Measurements from ENCODE around the gene PDPR. TPM values are rescaled to one million over a fixed set of nuclear protein-coding genes. Genes with fewer than 3 reads are reported as not detected.

The PDPR gene
- polyA plus RNA-seq, 1 of the 3 experiments (the other 2 are of a cell fraction): 17.1 TPM

DNA sequence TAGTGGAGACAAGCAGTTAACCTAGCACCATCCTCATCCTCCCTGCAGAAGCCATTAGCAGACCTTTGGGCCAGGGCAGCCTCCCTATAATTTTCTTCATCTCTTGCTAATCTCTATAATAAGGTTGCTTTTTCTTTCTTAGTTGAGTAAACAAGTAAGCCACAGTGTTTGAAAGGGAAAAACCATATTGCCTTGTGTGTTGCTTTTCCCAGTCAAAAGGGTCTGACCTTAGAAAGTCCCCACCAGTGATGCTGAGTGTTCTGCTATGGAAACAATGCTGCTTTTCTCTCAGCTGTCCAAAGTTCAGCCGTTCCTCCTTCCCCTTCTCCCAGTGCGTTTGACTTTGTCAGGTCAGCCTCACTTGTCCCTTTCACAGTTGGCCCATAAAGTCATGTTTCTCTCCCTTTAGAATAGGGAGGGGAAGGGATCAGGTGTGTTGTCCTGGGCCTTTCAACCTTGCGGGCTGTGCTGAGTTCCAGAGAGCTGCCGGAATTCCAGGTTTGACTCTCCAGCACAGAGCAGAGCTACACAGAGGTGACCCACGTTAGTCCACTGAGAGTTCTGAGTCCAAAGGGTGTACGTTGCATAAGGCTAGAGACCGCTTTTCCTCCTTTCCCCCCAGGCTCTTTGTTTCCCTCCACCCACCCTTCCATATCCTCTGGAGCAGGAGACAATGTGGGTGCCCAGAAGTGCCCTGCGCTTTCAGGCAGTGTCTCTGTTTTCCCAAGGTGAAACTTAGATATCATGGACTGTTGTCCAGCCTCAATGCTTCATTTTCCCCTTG is 43.5 kb downstream of the PDPR start:
- Histone ChIP-seq H3K27me3 (ENCODE audit: insufficient read depth) (no peaks in the 10 kb centered on the region), H3K36me3 (replicated peaks in 1 of 2; ENCODE audit: control insufficient read depth in 1 of 2, insufficient read depth in 2 of 2, low read length in 1 of 2) (peaks cover 43 to 66% of the 10 kb centered on the region in 2 experiments), H3K4me2 (no peak overlapping the region), H2AFZ (ENCODE audit: low read depth) (no peak overlapping the region), H3K79me2 (ENCODE audit: insufficient read depth) (no peaks in the 10 kb centered on the region), H3K4me1 (ENCODE audit: control insufficient read depth in 1 of 2, insufficient read depth in 2 of 2, low read depth in 1 of 2, low read length in 1 of 2) (0 out of 4 replicates have a peak, but pooled peaks cover 0 to 4% of the 10 kb centered on the region in 2 experiments), H3F3A (replicated peaks; ENCODE audit: insufficient read depth) (peaks cover 8% of the 10 kb centered on the region), H3K4me3 (ENCODE audit: low read depth in 2 of 2, low read length in 1 of 2) (no peak overlapping the region), H3K27ac (ENCODE audit: low read depth in 2 of 2, low read length in 1 of 2) (no peak overlapping the region), H4K20me1 (ENCODE audit: insufficient read depth) (no peaks in the 10 kb centered on the region), H3K9me3 (no peaks in the 10 kb centered on the region), H3K9ac (no peak overlapping the region), H3K9me2 (no peaks in the 10 kb centered on the region)
- peak; percentile 15 for DNase-seq
- CTCF ChIA-PET: interaction anchor here (0.5 to 3.3 kb wide), 2 partner anchors 7 to 123 kb away, joined by 3 to 15 read pairs; no protein-coding TSS in a partner anchor
- TF ChIP-seq GATA2 (CRISPR knock-in tag; IDR thresholded peaks at IDR 0.05) (no peak), TEAD4 (IDR thresholded peaks at IDR 0.05; ENCODE audit: borderline replicate concordance, insufficient read depth) (no peak), SIN3A (IDR thresholded peaks at IDR 0.05; ENCODE audit: borderline replicate concordance, low read depth, low read length) (no peak)
- TF ChIP-seq, protein P1, sequence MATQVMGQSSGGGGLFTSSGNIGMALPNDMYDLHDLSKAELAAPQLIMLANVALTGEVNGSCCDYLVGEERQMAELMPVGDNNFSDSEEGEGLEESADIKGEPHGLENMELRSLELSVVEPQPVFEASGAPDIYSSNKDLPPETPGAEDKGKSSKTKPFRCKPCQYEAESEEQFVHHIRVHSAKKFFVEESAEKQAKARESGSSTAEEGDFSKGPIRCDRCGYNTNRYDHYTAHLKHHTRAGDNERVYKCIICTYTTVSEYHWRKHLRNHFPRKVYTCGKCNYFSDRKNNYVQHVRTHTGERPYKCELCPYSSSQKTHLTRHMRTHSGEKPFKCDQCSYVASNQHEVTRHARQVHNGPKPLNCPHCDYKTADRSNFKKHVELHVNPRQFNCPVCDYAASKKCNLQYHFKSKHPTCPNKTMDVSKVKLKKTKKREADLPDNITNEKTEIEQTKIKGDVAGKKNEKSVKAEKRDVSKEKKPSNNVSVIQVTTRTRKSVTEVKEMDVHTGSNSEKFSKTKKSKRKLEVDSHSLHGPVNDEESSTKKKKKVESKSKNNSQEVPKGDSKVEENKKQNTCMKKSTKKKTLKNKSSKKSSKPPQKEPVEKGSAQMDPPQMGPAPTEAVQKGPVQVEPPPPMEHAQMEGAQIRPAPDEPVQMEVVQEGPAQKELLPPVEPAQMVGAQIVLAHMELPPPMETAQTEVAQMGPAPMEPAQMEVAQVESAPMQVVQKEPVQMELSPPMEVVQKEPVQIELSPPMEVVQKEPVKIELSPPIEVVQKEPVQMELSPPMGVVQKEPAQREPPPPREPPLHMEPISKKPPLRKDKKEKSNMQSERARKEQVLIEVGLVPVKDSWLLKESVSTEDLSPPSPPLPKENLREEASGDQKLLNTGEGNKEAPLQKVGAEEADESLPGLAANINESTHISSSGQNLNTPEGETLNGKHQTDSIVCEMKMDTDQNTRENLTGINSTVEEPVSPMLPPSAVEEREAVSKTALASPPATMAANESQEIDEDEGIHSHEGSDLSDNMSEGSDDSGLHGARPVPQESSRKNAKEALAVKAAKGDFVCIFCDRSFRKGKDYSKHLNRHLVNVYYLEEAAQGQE (IDR thresholded peaks at IDR 0.05; ENCODE audit: low read depth, low read length): no peak
- 93% methylated on average over 8 of the region's 8 CpGs for WGBS (ENCODE audit: low lambda C conversion rate)
- POLR2A ChIA-PET: no interaction called here

DNA sequence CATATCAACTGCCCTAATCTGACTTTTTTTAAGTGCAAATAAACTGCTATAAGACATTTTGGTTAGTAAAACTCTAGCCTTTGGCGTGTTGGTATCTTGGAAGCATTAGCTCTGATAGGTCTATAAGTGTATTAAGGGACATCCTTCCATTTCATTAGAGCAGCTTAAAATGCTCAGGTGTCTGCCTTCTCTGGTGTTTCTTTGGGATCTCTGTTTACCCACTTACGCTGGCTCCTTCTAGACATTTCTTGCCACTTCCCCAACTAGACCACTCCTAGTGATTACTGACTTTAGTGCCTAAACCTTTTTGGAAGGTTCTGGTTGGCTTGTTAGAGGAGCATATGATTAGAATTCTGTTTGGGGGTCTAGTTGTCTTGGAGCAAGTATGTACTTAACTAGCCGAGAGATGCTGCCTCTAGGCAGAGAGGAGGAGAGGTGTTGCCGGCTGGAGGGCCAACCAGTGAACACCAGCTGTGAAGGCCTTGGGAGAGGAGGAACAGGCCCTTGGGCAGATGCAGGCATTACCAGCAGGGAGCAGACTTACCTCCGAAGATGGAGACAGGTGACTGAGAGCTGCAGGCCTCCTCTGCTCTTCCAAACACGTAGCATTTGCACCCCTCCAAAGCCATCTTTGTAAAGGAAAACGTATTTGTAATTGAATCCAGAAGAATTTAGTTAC is 44.3 kb downstream of the PDPR start:
- Histone ChIP-seq H3K79me2 (ENCODE audit: insufficient read depth) (no peaks in the 10 kb centered on the region), H3K27ac (ENCODE audit: low read depth in 2 of 2, low read length in 1 of 2) (no peak overlapping the region), H3K27me3 (ENCODE audit: insufficient read depth) (no peaks in the 10 kb centered on the region), H3F3A (replicated peaks; ENCODE audit: insufficient read depth) (peaks cover 8% of the 10 kb centered on the region), H3K4me3 (ENCODE audit: low read depth in 2 of 2, low read length in 1 of 2) (no peak overlapping the region), H2AFZ (ENCODE audit: low read depth) (no peak overlapping the region), H4K20me1 (ENCODE audit: insufficient read depth) (no peaks in the 10 kb centered on the region), H3K4me2 (no peak overlapping the region), H3K9me3 (no peaks in the 10 kb centered on the region), H3K4me1 (ENCODE audit: control insufficient read depth in 1 of 2, insufficient read depth in 2 of 2, low read depth in 1 of 2, low read length in 1 of 2) (0 out of 4 replicates have a peak, but pooled peaks cover 0 to 4% of the 10 kb centered on the region in 2 experiments), H3K36me3 (replicated peaks in 1 of 2; ENCODE audit: control insufficient read depth in 1 of 2, insufficient read depth in 2 of 2, low read length in 1 of 2) (peaks cover 37 to 58% of the 10 kb centered on the region in 2 experiments), H3K9me2 (no peaks in the 10 kb centered on the region), H3K9ac (no peak overlapping the region)
- DNase-seq: peak; percentile 12
- ChIA-PET CTCF (interaction anchor here (0.5 to 1.3 kb wide), 2 partner anchors 122 to 404 kb away, joined by 3 read pairs; partner anchors contain the start of gene NOB1), POLR2A (no interaction called here)
- 90% methylated on average over 7 of the region's 7 CpGs for WGBS (ENCODE audit: low lambda C conversion rate)
- TF ChIP-seq MEF2A (IDR thresholded peaks at IDR 0.05; ENCODE audit: borderline replicate concordance, low read depth) (no peak), YY1 (IDR thresholded peaks at IDR 0.05; ENCODE audit: low read depth) (no peak), SMC3 (IDR thresholded peaks at IDR 0.05; ENCODE audit: low read depth, low read length) (no peak), GABPA (IDR thresholded peaks at IDR 0.05; ENCODE audit: low read depth) (no peak), JUND (IDR thresholded peaks at IDR 0.05) (no peak), FOXM1 (IDR thresholded peaks at IDR 0.05; ENCODE audit: low read depth) (no peak), MXI1 (IDR thresholded peaks at IDR 0.05; ENCODE audit: low read depth, low read length) (no peak), TCF12 (IDR thresholded peaks at IDR 0.05) (no peak), TEAD4 (IDR thresholded peaks at IDR 0.05; ENCODE audit: borderline replicate concordance, insufficient read depth) (no peak), POLR2AphosphoS5 (IDR thresholded peaks at IDR 0.05; ENCODE audit: low read depth, low read length) (no peak), SIN3A (IDR thresholded peaks at IDR 0.05; ENCODE audit: borderline replicate concordance, low read depth, low read length) (no peak)
- TF ChIP-seq, protein P1 (IDR thresholded peaks at IDR 0.05; ENCODE audit: low read depth, low read length): no peak
- TF ChIP-seq, protein P2, sequence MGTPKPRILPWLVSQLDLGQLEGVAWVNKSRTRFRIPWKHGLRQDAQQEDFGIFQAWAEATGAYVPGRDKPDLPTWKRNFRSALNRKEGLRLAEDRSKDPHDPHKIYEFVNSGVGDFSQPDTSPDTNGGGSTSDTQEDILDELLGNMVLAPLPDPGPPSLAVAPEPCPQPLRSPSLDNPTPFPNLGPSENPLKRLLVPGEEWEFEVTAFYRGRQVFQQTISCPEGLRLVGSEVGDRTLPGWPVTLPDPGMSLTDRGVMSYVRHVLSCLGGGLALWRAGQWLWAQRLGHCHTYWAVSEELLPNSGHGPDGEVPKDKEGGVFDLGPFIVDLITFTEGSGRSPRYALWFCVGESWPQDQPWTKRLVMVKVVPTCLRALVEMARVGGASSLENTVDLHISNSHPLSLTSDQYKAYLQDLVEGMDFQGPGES (IDR thresholded peaks at IDR 0.05; ENCODE audit: low read depth, low read length): no peak
- TF ChIP-seq, protein P3, sequence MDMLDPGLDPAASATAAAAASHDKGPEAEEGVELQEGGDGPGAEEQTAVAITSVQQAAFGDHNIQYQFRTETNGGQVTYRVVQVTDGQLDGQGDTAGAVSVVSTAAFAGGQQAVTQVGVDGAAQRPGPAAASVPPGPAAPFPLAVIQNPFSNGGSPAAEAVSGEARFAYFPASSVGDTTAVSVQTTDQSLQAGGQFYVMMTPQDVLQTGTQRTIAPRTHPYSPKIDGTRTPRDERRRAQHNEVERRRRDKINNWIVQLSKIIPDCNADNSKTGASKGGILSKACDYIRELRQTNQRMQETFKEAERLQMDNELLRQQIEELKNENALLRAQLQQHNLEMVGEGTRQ (IDR thresholded peaks at IDR 0.05; ENCODE audit: borderline replicate concordance, low read depth, low read length): no peak
